BE2C (cell line): Measurements from ENCODE around the gene MSANTD1.
A peak's percentile ranks its signal among the peaks of the same experiment; 100 is the strongest.

ENCODE experiments used
- DNase-seq: peaks from one replicate; pipeline ENCODE4 v3.0.0-alpha.2; 2020
- H3K27me3 ChIP-seq: fragments of 250-450 bp; sonication (Bioruptor Pico); 2 replicates; pipeline ENCODE4 v1.5.1; 2020; ENCODE audit warnings: mild to moderate bottlenecking
- H3K36me3 ChIP-seq: fragments of 250-450 bp; sonication (Bioruptor Pico); 2 replicates; pipeline ENCODE4 v1.5.1; 2020; ENCODE audit warnings: mild to moderate bottlenecking
- H3K4me1 ChIP-seq: fragments of 250-450 bp; sonication (Bioruptor Pico); 2 replicates; pipeline ENCODE4 v1.5.1; 2020
- H3K4me3 ChIP-seq: 2 replicates; pipeline ENCODE4 v1.5.1; 2011; ENCODE audit warnings: low read depth, low read length
- H3K9me3 ChIP-seq: fragments of 250-450 bp; sonication (Bioruptor Pico); 2 replicates; pipeline ENCODE4 v1.5.1; 2020
- CTCF ChIP-seq: IDR thresholded peaks from 2 replicates; pipeline ENCODE4 v1.5.1; 2012; ENCODE audit warnings: mild to moderate bottlenecking, low read depth, low read length

The MSANTD1 gene

GRCh38 chr4:3288571-3289094 lies 39.7 kb downstream of the MSANTD1 start:
- no peak for DNase-seq
- H3K9me3 ChIP-seq = no peaks in the 10 kb centered on the region
- H3K4me1 ChIP-seq = no peaks in the 10 kb centered on the region
- no peak for TF ChIP-seq CTCF
- no peaks in the 10 kb centered on the region for H3K36me3 ChIP-seq
- no peak overlapping the region for H3K4me3 ChIP-seq
- no peaks in the 10 kb centered on the region for H3K27me3 ChIP-seq

- Histone ChIP-seq H3K9me3 (no peaks in the 10 kb centered on the region), H3K4me3 (no peak overlapping the region), H3K27me3 (no peaks in the 10 kb centered on the region), H3K36me3 (no peaks in the 10 kb centered on the region), H3K4me1 (no peaks in the 10 kb centered on the region)
- no peak for DNase-seq
- no peak for TF ChIP-seq CTCF
These were observed 41.5 kb downstream of the MSANTD1 start for GRCh38 chr4:3290476-3290875.

- Histone ChIP-seq H3K4me3 (no peak overlapping the region), H3K4me1 (no peaks in the 10 kb centered on the region), H3K27me3 (no peaks in the 10 kb centered on the region), H3K36me3 (no peaks in the 10 kb centered on the region), H3K9me3 (no peaks in the 10 kb centered on the region)
- no peak for TF ChIP-seq CTCF
- DNase-seq = no peak
These were observed 41.9 kb downstream of the MSANTD1 start for GRCh38 chr4:3290889-3291321.

- no peak for TF ChIP-seq CTCF
- H3K36me3 ChIP-seq = no peaks in the 10 kb centered on the region
- H3K27me3 ChIP-seq = no peaks in the 10 kb centered on the region
- DNase-seq = no peak
- peak overlapping the region; percentile 80 for H3K4me3 ChIP-seq
- H3K9me3 ChIP-seq = no peaks in the 10 kb centered on the region
- no peaks in the 10 kb centered on the region for H3K4me1 ChIP-seq
These were observed 42.5 kb downstream of the MSANTD1 start for GRCh38 chr4:3291411-3291968.

- peak; percentile 60 for DNase-seq
- Histone ChIP-seq H3K36me3 (no peaks in the 10 kb centered on the region), H3K9me3 (no peaks in the 10 kb centered on the region), H3K4me1 (no peaks in the 10 kb centered on the region), H3K4me3 (peak overlapping the region; percentile 80), H3K27me3 (no peaks in the 10 kb centered on the region)
- no peak for TF ChIP-seq CTCF
These were observed 43.1 kb downstream of the MSANTD1 start for GRCh38 chr4:3291969-3292570.
